ENCODE measurements around the gene DNAAF3.
A peak's percentile ranks its signal among the peaks of the same experiment; 100 is the strongest.

The DNAAF3 gene

GRCh38 chr19:55189403-55189835 is 23.0 kb upstream of the DNAAF3 start:
- TF ChIP-seq, protein P1, sequence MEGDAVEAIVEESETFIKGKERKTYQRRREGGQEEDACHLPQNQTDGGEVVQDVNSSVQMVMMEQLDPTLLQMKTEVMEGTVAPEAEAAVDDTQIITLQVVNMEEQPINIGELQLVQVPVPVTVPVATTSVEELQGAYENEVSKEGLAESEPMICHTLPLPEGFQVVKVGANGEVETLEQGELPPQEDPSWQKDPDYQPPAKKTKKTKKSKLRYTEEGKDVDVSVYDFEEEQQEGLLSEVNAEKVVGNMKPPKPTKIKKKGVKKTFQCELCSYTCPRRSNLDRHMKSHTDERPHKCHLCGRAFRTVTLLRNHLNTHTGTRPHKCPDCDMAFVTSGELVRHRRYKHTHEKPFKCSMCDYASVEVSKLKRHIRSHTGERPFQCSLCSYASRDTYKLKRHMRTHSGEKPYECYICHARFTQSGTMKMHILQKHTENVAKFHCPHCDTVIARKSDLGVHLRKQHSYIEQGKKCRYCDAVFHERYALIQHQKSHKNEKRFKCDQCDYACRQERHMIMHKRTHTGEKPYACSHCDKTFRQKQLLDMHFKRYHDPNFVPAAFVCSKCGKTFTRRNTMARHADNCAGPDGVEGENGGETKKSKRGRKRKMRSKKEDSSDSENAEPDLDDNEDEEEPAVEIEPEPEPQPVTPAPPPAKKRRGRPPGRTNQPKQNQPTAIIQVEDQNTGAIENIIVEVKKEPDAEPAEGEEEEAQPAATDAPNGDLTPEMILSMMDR (conservative IDR thresholded peaks at IDR 0.05; ENCODE audit: control insufficient read depth, insufficient read depth, low read depth, low read length): no peak
- H3K4me3 ChIP-seq (ENCODE audit: control insufficient read depth, low read depth, low read length): no peak overlapping the region
- DNase-seq (ENCODE audit: low read depth): peak; percentile 100

- no peak overlapping the region for H3K4me3 ChIP-seq (ENCODE audit: control insufficient read depth, low read depth, low read length)
- TF ChIP-seq, protein P1 (conservative IDR thresholded peaks at IDR 0.05; ENCODE audit: control insufficient read depth, insufficient read depth, low read depth, low read length): no peak
Measured at GRCh38 chr19:55188625-55189024, 22.2 kb upstream of the DNAAF3 start.

GRCh38 chr19:55186080-55186479 is 19.7 kb upstream of the DNAAF3 start:
- DNase-seq (ENCODE audit: low read depth): no peak
- TF ChIP-seq, protein P1 (conservative IDR thresholded peaks at IDR 0.05; ENCODE audit: control insufficient read depth, insufficient read depth, low read depth, low read length): no peak
- no peak overlapping the region for H3K4me3 ChIP-seq (ENCODE audit: control insufficient read depth, low read depth, low read length)

More at GRCh38 chr19:55188625-55189024, 22.2 kb upstream of the DNAAF3 start:
- no peak for DNase-seq (ENCODE audit: low read depth)

GRCh38 chr19:55181740-55182139 is 15.3 kb upstream of the DNAAF3 start:
- no peak overlapping the region for H3K4me3 ChIP-seq (ENCODE audit: control insufficient read depth, low read depth, low read length)
- DNase-seq (ENCODE audit: low read depth): no peak
- TF ChIP-seq, protein P1 (conservative IDR thresholded peaks at IDR 0.05; ENCODE audit: control insufficient read depth, insufficient read depth, low read depth, low read length): no peak

GRCh38 chr19:55179606-55180484 is 13.4 kb upstream of the DNAAF3 start, which contains the start of gene SYT5:
Gene SYT5, minus strand, starts transcription at chr19:55180289. Its CDS starts 1,248 bp downstream, at chr19:55179041.
- DNase-seq (ENCODE audit: low read depth): no peak
- TF ChIP-seq, protein P1 (conservative IDR thresholded peaks at IDR 0.05; ENCODE audit: control insufficient read depth, insufficient read depth, low read depth, low read length): no peak
- peak within 1 kb of the TSS; percentile 29 for H3K4me3 ChIP-seq (ENCODE audit: control insufficient read depth, low read depth, low read length)

GRCh38 chr19:55178781-55179599 is 12.6 kb upstream of the DNAAF3 start:
- peak overlapping the region; percentile 29 for H3K4me3 ChIP-seq (ENCODE audit: control insufficient read depth, low read depth, low read length)
- TF ChIP-seq, protein P1 (conservative IDR thresholded peaks at IDR 0.05; ENCODE audit: control insufficient read depth, insufficient read depth, low read depth, low read length): no peak
- peak; percentile 84 for DNase-seq (ENCODE audit: low read depth)
